T-helper 9 cell (primary cell): ENCODE results near the gene SETDB2.

ENCODE experiments used
- DNase-seq: peaks from one replicate; pipeline ENCODE4 v3.0.0-alpha.2; 2020
- total RNA-seq, 2 donors: gene quantifications; one replicate each; lab custom pipeline; 2026; lab: John Stamatoyannopoulos, UW

Gene SETDB2, protein sequence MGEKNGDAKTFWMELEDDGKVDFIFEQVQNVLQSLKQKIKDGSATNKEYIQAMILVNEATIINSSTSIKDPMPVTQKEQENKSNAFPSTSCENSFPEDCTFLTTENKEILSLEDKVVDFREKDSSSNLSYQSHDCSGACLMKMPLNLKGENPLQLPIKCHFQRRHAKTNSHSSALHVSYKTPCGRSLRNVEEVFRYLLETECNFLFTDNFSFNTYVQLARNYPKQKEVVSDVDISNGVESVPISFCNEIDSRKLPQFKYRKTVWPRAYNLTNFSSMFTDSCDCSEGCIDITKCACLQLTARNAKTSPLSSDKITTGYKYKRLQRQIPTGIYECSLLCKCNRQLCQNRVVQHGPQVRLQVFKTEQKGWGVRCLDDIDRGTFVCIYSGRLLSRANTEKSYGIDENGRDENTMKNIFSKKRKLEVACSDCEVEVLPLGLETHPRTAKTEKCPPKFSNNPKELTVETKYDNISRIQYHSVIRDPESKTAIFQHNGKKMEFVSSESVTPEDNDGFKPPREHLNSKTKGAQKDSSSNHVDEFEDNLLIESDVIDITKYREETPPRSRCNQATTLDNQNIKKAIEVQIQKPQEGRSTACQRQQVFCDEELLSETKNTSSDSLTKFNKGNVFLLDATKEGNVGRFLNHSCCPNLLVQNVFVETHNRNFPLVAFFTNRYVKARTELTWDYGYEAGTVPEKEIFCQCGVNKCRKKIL
- 60.3 to 81.6 reads per million in 2 donors for total RNA-seq

- DNase-seq: peak; percentile 96
These were observed at the start of gene SETDB2, which contains the start of gene CAB39L for GRCh38 chr13:49443704-49444523. Gene SETDB2 (plus strand): TSS chr13:49444274. CDS start chr13:49451894, 7,620 bp downstream. Gene CAB39L (minus strand): TSS chr13:49444064. CDS start chr13:49382910, 61,154 bp downstream.

DNA sequence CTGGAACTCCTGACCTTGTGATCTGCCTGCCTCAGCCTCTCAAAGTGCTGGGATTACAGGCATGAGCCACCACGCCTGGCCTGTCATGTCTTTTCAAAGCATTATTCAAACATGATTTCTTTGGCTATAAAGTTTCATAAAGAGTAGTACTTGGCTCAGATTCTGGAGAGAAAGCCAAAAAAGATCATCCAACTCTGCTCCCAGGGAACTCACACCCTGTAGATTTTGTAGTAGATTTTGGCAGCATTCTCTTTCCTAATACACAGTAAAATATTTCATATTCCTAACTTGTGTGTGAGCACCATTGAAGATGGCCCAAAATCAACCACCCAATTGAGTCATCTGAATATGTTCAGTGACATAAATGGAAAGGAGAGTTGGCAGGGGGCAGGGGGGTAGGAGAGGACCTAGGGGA lies 48.6 kb upstream of the SETDB2 start:
- no peak for DNase-seq

- no peak for DNase-seq
These were observed 48.1 kb upstream of the SETDB2 start for GRCh38 chr13:49395878-49396380.

GRCh38 chr13:49399801-49400472 lies 44.1 kb upstream of the SETDB2 start:
- DNase-seq: no peak

DNA sequence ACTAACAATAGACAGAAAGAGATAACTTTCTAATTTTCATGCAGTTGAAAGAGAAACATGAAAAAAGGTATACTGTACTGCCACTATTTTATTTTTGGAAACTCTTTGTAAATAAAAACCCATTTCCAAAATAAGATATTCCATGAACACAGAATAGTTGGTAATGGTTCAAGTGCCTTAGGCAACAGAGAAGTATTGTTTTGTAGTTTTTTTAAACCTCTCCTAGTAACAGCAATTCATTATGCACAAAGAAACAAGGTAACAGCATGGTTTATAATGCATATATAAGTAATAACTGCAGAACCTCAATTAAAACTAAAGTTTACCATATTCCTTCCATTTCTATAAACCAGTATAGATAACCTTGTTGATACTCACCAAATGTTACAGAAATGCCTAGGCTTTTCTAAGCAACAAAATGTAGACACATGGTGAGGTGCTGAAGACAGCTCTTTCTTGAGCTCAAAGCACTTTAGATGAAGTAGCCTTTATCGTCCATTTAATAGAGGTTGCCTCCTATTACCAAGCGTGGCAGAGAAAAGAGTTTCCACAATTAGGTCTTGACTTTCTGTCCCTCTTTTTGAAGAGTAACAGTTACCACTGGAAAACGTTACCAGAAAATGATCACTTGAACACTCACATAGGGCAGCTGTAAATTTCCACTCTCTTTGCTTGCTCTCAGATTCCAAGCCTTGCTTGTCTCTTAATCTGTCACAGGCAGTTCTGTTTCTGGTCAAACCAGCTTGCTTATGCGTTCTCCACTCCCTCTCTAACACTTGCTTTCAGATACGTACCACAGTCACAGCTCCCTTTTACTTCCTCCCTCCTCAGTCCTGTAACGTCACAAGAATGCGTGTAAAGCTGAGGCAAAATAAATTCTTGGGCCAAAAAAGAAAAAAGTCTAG lies 43.1 kb upstream of the SETDB2 start:
- no peak for DNase-seq

GRCh38 chr13:49403996-49404702 lies 39.9 kb upstream of the SETDB2 start:
- no peak for DNase-seq

- no peak for DNase-seq
These were observed 39.4 kb upstream of the SETDB2 start for GRCh38 chr13:49404703-49405020.

- no peak for DNase-seq
These were observed 37.0 kb upstream of the SETDB2 start for GRCh38 chr13:49407068-49407467.

GRCh38 chr13:49407936-49408335 lies 36.1 kb upstream of the SETDB2 start:
- no peak for DNase-seq

GRCh38 chr13:49409008-49409407 lies 35.1 kb upstream of the SETDB2 start:
- no peak for DNase-seq

GRCh38 chr13:49410006-49410405 lies 34.1 kb upstream of the SETDB2 start:
- no peak for DNase-seq

DNA sequence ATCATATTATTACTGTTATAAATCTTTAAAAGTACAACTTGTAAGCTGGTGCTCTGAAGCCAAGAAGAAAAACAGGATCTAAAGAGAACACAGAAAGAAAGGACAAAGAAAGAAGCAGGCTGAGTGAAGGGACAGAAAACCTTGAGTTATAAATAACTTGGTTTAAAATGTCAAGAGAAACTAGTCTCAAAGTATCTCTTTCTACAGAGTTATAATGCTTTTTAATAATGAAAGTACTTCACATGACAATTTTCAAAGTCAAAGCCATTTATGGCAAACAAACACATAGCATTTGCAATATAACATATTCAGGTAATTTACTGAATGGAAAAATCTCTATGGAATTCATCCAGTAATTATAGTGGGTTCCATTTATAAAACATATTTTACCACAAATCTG lies 33.6 kb upstream of the SETDB2 start:
- DNase-seq: no peak

GRCh38 chr13:49411353-49411752 lies 32.7 kb upstream of the SETDB2 start:
- no peak for DNase-seq

- DNase-seq: no peak
These were observed 31.3 kb upstream of the SETDB2 start for GRCh38 chr13:49412749-49413148.

GRCh38 chr13:49417161-49417560 lies 26.9 kb upstream of the SETDB2 start:
- DNase-seq: no peak

GRCh38 chr13:49418206-49418605 lies 25.9 kb upstream of the SETDB2 start:
- DNase-seq: no peak

- no peak for DNase-seq
These were observed 24.8 kb upstream of the SETDB2 start for GRCh38 chr13:49419276-49419675.

DNA sequence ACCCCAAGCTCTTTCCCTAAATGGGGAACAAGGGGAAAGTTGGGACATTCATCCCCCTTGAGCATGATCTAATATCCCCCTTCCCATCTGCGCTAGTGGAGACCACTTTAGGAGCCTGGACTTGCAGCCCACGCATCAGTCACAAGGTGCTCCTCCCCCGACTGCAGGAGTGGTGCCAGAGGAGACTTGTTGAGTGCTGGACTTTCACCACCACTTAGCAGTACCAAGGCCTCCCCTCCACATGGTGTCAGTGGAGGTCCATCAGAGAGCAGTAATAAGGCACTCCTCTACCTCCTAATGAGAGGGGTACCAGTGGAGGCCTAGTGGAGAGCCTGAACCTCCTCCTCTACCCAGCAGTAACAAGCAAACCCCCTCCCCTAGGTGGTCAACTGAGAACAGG lies 22.7 kb upstream of the SETDB2 start:
- no peak for DNase-seq

DNA sequence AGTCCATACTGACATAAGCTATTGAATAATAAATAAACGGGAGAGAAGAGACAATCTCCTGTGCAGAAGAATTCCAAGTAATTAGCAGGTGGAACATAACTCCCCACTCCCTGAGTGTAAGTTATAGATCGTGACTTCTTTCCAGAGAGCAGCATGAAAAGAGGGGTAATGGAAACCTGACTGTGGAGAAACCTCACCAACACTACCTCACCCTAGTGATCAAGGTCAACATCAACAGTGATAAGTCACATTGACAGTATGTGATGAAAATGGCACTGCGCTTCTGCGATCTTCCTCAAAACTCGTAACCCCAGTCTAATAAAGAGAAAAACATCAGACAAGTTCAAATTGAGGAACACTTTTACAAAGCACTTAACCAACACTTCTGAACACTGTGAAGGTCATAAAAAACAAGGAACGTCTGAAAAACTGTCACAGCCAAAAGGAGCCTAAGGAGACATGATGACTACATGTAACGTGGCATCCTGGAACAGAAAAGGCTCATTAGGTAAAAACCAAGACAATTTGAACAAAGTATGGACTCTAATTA lies 20.0 kb upstream of the SETDB2 start:
- DNase-seq: no peak

GRCh38 chr13:49428041-49428763 lies 15.9 kb upstream of the SETDB2 start:
- DNase-seq: no peak
